OCI-LY1 (cell line): Measurements from ENCODE around the gene PTPRN2.
A peak's percentile ranks its signal among the peaks of the same experiment; 100 is the strongest.

Source experiments
- H2AFZ ChIP-seq: fragments of 200-600 bp; sonication (generic), shearing (Covaris generic); 2 replicates; pipeline ENCODE4 v1.6.0; 2014; ENCODE audit warnings: antibody characterized with exemption, mild to moderate bottlenecking, low read length
- H3F3A ChIP-seq: fragments of 200-600 bp; sonication (generic), shearing (Covaris generic); 2 replicates; pipeline ENCODE4 v1.6.0; 2014; ENCODE audit warnings: mild to moderate bottlenecking, antibody characterized with exemption, low read length, moderate library complexity; ENCODE audit not compliant: insufficient read depth
- H3K27ac ChIP-seq: fragments of 200-600 bp; sonication (generic); 2 replicates; pipeline ENCODE4 v1.5.1; 2014; ENCODE audit warnings: low read length, mixed run types, mild to moderate bottlenecking, low read depth; ENCODE audit not compliant: poor library complexity, severe bottlenecking
- H3K27me3 ChIP-seq: fragments of 200-600 bp; sonication (generic); 2 replicates; pipeline ENCODE4 v1.6.0; 2014; ENCODE audit warnings: antibody characterized with exemption, mild to moderate bottlenecking, low read length, moderate library complexity; ENCODE audit not compliant: insufficient read depth
- H3K36me3 ChIP-seq: fragments of 200-600 bp; sonication (generic); 2 replicates; pipeline ENCODE4 v1.6.1; 2014; ENCODE audit warnings: mild to moderate bottlenecking, antibody characterized with exemption, low read length, moderate library complexity, mixed read lengths; ENCODE audit not compliant: insufficient read depth
- H3K4me1 ChIP-seq: fragments of 200-600 bp; sonication (generic); 2 replicates; pipeline ENCODE4 v1.5.1; 2014; ENCODE audit warnings: mild to moderate bottlenecking, low read length, moderate library complexity; ENCODE audit not compliant: insufficient read depth, severe bottlenecking
- H3K4me2 ChIP-seq: fragments of 200-600 bp; sonication (generic), shearing (Covaris generic); 2 replicates; pipeline ENCODE4 v1.6.1; 2014; ENCODE audit warnings: low read length
- H3K4me3 ChIP-seq: fragments of 200-600 bp; sonication (generic); 2 replicates; pipeline ENCODE4 v1.5.1; 2014; ENCODE audit warnings: low read length, low read depth, mild to moderate bottlenecking, mixed read lengths; ENCODE audit not compliant: poor library complexity, severe bottlenecking
- H3K79me2 ChIP-seq: fragments of 200-600 bp; shearing (Covaris generic); 2 replicates; pipeline ENCODE4 v1.6.1; 2016; ENCODE audit warnings: mixed run types, low read length, mixed read lengths; ENCODE audit not compliant: insufficient read depth
- H3K9ac ChIP-seq: fragments of 200-600 bp; sonication (generic), shearing (Covaris generic); 2 replicates; pipeline ENCODE4 v1.6.1; 2014; ENCODE audit warnings: mild to moderate bottlenecking, low read length, mixed read lengths
- H3K9me2 ChIP-seq: fragments of 200-600 bp; sonication (generic), shearing (Covaris generic); 2 replicates; pipeline ENCODE4 v1.6.1; 2014; ENCODE audit warnings: low read depth, mild to moderate bottlenecking, low read length, mixed read lengths
- H3K9me3 ChIP-seq: fragments of 200-600 bp; shearing (Covaris generic); 2 replicates; pipeline ENCODE4 v1.6.1; 2014; ENCODE audit warnings: low read length, mixed read lengths
- H4K20me1 ChIP-seq: fragments of 200-600 bp; sonication (generic), shearing (Covaris generic); 2 replicates; pipeline ENCODE4 v1.6.0; 2016; ENCODE audit warnings: mild to moderate bottlenecking, low read length; ENCODE audit not compliant: insufficient read depth
- EZH2 ChIP-seq: fragments of 200-600 bp; sonication (generic), shearing (Covaris generic); IDR thresholded peaks from 2 replicates; pipeline ENCODE4 v1.8.0; 2017; ENCODE audit warnings: borderline replicate concordance, mixed run types, mild to moderate bottlenecking, antibody characterized with exemption, low read length, moderate library complexity, mixed read lengths
- TF ChIP-seq, protein P1 (sequence below): fragments of 200-600 bp; sonication (generic), shearing (Covaris generic); IDR thresholded peaks from 2 replicates; pipeline ENCODE4 v1.5.1; 2017; ENCODE audit warnings: mild to moderate bottlenecking, antibody characterized with exemption, low read length, moderate library complexity, mixed read lengths

The PTPRN2 gene

DNA sequence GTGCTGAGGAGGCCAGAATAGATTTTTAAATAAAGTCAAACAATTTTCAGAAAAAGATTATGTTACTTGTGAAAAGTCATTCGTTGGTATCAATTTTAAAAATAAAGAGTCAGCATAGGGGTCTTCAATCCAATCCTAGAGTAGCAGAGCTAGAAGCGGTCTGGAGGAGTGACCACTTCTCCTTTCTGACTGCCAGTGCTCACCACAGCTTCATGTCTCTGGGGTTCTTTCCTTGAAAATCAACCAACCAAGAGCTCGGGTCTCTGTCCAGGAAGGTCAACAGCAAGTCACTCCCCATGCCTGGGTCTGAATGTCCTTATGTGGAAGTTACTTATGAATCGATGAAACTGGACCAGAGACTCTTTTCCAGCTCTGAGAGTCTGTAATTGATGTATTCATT, 14.3 kb downstream of the PTPRN2 start:
- no peak for TF ChIP-seq EZH2
- TF ChIP-seq, protein P1, sequence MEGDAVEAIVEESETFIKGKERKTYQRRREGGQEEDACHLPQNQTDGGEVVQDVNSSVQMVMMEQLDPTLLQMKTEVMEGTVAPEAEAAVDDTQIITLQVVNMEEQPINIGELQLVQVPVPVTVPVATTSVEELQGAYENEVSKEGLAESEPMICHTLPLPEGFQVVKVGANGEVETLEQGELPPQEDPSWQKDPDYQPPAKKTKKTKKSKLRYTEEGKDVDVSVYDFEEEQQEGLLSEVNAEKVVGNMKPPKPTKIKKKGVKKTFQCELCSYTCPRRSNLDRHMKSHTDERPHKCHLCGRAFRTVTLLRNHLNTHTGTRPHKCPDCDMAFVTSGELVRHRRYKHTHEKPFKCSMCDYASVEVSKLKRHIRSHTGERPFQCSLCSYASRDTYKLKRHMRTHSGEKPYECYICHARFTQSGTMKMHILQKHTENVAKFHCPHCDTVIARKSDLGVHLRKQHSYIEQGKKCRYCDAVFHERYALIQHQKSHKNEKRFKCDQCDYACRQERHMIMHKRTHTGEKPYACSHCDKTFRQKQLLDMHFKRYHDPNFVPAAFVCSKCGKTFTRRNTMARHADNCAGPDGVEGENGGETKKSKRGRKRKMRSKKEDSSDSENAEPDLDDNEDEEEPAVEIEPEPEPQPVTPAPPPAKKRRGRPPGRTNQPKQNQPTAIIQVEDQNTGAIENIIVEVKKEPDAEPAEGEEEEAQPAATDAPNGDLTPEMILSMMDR, result no peak
- H3K4me3 ChIP-seq, result no peak overlapping the region

DNA sequence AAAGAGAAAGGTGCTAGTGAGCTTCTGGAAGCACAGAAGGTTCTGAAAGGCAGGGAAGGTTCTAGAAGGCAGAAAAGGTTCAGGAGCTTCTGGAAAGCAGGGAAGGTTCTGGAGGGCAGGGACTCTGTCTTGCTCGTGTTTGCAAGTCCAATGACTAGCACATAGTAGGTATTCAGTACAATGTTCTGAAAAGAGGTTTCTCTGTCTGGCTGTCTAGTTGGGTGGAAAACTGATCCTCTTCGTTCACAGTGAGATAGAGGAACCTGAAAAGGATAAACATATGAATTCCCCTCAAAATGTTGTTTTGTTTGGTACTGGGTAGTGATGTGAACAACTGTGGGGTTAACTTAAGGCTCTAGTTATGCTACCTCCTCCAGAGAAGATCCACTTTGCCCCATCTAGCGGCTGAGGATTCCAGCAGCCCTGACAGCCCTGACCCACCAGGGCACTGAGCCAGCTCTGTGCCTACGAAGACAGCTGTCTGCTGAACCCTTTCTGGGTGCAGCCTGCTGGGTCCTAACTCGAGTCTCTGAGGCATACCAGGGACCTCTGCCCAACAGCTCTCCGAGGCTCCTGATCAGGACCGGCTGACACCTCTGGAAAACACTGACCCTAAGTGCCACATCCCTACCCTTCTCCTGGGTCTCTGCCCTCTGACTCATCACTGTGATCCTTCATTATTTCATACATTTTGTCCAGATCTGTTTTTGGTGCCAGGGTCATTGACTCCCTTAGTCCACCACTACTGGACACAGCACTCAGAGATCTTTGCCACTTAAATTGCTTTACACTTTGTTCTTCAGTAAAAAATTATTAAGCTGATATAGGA, 15.4 kb downstream of the PTPRN2 start:
- peaks cover 37% of the 10 kb centered on the region for H3K4me1 ChIP-seq
- peak overlapping the region; percentile 28 for H3K27ac ChIP-seq
- no peaks in the 10 kb centered on the region for H3K36me3 ChIP-seq
- H3K9ac ChIP-seq, result peak overlapping the region; percentile 31; the same call in 1 of the 2 replicates
- H3K9me3 ChIP-seq, result no peaks in the 10 kb centered on the region
- H4K20me1 ChIP-seq, result no peaks in the 10 kb centered on the region
- H3K27me3 ChIP-seq, result no peaks in the 10 kb centered on the region
- no peak overlapping the region; the same call in 1 of the 2 replicates for H3K4me2 ChIP-seq
- no peaks in the 10 kb centered on the region for H3F3A ChIP-seq
- H2AFZ ChIP-seq, result peak overlapping the region; percentile 20; the same call in 1 of the 2 replicates
- no peaks in the 10 kb centered on the region for H3K79me2 ChIP-seq
- no peak for TF ChIP-seq EZH2
- TF ChIP-seq, protein P1, result peak; percentile 94
- H3K9me2 ChIP-seq, result no peaks in the 10 kb centered on the region
- no peak overlapping the region for H3K4me3 ChIP-seq

More for the DNA sequence above, 14.3 kb downstream of the PTPRN2 start:
- Histone ChIP-seq H3F3A (no peaks in the 10 kb centered on the region), H3K79me2 (no peaks in the 10 kb centered on the region), H3K4me1 (peaks cover 37% of the 10 kb centered on the region), H3K4me2 (no peak overlapping the region), H3K27me3 (no peaks in the 10 kb centered on the region), H2AFZ (no peak overlapping the region), H3K9me2 (no peaks in the 10 kb centered on the region), H3K36me3 (no peaks in the 10 kb centered on the region), H3K9me3 (no peaks in the 10 kb centered on the region), H3K27ac (no peak overlapping the region), H4K20me1 (no peaks in the 10 kb centered on the region), H3K9ac (no peak overlapping the region)

DNA sequence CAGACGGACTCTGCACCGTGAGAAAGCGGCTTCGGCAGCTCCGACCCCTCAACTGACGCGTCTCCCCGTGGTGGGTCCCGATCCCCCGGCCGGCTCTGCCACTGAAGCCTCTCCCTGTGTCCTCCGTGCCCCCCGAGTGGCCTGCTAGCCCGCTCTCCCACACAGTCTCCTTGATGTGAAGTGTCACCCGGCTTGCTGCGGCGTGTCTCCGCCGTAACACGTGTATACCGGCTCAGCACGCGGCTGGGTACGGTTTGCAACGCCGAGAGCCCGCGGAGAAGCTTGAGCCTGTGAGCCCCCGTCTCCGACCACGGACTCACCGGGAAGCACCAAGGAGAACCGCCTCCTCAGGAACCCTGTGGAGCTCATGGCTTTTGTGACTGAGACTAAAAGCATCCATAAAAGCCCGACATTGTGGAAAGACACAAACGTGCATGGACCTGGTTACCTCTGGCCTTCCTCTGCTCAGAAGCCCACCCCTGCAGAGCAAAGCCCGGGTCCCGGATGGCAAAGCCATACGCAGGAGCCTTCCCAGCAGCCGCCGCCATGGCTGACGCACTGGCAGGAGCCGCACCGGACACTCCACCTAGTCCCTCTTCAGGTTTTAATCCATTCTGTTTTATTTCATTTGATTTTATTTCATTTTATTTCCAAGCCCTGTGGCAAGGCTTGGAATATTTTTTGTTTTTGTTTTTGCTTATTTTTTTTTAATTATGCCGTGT, 17.0 kb downstream of the PTPRN2 start:
- Histone ChIP-seq H3K27ac (no peak overlapping the region), H3K36me3 (no peaks in the 10 kb centered on the region), H3K4me1 (peaks cover 27% of the 10 kb centered on the region), H2AFZ (no peak overlapping the region), H3K9me3 (no peaks in the 10 kb centered on the region), H3K9ac (no peak overlapping the region), H3F3A (no peaks in the 10 kb centered on the region), H3K27me3 (no peaks in the 10 kb centered on the region), H3K9me2 (no peaks in the 10 kb centered on the region), H3K79me2 (no peaks in the 10 kb centered on the region), H4K20me1 (no peaks in the 10 kb centered on the region), H3K4me2 (no peak overlapping the region), H3K4me3 (no peak overlapping the region)
- TF ChIP-seq, protein P1, result no peak
- no peak for TF ChIP-seq EZH2
